ENCODE measurements around the gene SYAP1.

DNA sequence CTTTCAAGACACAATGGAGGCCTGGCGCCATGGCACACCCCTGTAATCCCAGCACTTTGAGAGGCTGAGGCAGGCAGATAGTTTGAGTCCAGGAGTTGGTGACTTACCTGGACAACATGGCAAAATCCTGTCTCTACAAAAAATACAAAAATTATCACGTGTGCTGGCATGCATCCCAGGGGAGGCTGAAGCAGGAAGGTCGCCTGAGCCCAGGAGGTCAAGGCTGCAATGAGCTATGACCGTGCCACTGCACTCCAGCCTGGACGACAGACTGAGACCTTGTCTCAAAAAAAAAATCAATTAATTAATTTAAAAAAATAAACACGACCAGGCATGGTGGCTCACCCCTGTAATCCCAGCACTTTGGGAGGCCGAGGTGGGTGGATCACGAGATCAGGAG, 4.9 kb upstream of the SYAP1 start:
- TF ChIP-seq, protein P1, sequence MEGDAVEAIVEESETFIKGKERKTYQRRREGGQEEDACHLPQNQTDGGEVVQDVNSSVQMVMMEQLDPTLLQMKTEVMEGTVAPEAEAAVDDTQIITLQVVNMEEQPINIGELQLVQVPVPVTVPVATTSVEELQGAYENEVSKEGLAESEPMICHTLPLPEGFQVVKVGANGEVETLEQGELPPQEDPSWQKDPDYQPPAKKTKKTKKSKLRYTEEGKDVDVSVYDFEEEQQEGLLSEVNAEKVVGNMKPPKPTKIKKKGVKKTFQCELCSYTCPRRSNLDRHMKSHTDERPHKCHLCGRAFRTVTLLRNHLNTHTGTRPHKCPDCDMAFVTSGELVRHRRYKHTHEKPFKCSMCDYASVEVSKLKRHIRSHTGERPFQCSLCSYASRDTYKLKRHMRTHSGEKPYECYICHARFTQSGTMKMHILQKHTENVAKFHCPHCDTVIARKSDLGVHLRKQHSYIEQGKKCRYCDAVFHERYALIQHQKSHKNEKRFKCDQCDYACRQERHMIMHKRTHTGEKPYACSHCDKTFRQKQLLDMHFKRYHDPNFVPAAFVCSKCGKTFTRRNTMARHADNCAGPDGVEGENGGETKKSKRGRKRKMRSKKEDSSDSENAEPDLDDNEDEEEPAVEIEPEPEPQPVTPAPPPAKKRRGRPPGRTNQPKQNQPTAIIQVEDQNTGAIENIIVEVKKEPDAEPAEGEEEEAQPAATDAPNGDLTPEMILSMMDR (IDR thresholded peaks at IDR 0.05): no peak
- TF ChIP-seq POLR2A (IDR thresholded peaks at IDR 0.05): no peak
